GM12872 (cell line): ENCODE data around the gene HOXA1.

Source experiments
- TF ChIP-seq, protein P1 (sequence below): IDR thresholded peaks from 3 replicates; pipeline ENCODE4 v1.5.1; 2011; ENCODE audit warnings: low read depth, mild to moderate bottlenecking, low read length, moderate library complexity; ENCODE audit not compliant: insufficient read depth

The HOXA1 gene

DNA sequence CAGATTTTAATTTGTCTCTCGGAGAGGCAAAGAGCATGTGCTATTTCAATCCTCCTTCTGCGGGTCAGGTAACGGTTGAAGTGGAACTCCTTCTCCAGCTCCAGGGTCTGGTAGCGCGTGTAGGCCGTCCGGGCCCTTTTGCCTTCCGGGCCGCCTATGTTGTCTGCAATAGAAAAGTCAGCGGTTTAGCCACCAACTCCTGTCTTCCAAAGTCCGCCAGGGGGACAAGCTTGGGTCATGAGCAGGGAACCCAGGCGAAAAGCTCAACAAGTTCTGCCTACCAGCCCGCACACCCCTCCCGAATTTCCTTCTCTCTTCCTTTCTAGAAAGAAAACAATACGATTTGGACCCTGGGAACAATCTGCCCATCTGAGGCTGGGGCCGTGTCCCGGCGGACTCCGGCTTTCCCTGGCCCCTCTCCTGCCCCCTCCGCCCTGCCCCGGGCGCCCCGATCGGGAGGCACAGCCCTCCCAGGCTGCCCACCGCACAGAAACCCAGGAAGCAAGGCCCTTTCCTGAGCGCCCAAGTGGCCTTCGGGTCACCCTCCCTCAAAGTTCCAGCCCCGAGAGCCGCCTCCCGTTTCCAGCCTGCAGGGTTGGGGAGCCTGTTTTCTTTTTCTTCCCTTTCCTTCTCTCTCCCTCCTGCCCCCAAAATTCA lies 46.3 kb upstream of the HOXA1 start:
- TF ChIP-seq, protein P1, sequence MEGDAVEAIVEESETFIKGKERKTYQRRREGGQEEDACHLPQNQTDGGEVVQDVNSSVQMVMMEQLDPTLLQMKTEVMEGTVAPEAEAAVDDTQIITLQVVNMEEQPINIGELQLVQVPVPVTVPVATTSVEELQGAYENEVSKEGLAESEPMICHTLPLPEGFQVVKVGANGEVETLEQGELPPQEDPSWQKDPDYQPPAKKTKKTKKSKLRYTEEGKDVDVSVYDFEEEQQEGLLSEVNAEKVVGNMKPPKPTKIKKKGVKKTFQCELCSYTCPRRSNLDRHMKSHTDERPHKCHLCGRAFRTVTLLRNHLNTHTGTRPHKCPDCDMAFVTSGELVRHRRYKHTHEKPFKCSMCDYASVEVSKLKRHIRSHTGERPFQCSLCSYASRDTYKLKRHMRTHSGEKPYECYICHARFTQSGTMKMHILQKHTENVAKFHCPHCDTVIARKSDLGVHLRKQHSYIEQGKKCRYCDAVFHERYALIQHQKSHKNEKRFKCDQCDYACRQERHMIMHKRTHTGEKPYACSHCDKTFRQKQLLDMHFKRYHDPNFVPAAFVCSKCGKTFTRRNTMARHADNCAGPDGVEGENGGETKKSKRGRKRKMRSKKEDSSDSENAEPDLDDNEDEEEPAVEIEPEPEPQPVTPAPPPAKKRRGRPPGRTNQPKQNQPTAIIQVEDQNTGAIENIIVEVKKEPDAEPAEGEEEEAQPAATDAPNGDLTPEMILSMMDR, result no peak

DNA sequence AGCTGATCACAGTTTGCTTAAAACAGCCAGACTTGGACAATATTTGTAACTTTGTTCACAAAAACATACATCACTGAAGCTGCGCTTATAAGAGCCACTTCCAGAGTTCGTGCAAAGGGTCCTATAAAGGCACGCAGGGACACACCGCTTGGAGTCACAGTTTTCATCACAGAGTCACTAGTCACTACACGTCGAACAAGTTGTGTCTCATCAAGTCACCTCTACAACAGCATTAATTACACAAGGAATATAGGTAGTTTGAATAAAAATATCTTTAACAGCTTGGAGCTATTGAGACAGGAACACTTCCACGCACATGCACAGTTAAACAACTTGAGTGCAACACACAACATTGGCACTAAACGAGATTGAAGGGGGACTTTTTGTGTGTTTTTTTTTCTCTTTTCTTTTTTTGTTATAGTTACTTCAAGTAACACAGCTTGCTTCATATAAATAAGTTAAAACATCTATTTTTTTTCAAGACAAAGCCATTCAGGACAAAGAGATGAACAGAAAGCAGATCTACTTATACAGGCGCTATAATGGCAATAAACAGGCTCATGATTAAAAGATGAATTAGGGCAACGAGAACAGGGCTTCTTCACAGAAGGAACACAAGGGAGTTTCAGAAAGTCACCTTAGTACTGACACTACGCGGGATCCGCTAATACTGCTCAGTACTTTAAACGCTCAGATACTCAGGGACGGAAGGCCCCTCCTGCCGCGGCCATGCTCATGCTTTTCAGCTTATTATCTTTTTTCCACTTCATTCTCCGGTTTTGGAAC lies 45.5 kb upstream of the HOXA1 start:
- TF ChIP-seq, protein P1, result no peak

DNA sequence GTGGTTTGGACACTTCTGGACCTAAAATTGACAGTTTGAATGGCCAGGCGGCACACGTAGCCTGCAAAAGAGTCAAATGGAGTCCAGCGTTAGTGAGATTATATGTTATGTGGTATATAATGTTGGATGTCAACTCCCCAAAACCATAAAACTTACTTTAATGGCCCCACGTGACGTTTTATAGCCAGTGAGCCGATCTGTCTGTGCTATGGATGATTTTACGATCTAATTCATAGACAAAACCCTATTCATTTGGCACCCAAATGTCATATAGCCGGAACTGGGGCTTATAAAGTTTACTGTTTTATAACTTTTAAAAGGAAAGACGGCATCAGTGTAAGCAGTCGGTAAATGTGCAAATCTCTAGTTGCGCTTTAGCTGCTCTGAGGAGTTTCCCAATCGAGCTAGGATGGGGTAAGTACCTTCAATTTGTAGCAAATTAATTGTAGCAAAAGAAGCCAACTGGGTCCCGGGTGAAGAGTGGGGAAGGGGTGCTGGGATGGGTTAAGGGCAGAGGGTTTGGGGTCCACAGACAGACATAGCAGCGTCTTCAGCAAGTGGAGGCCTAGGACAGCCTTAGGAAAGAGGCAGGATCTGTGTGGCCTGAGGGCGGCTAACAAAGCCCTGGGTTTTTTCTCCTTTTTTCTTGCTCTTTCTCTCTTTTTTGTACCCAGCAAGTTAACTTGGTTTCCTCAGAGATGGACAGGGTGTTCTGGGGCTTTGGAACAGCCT lies 44.5 kb upstream of the HOXA1 start:
- TF ChIP-seq, protein P1, result no peak

DNA sequence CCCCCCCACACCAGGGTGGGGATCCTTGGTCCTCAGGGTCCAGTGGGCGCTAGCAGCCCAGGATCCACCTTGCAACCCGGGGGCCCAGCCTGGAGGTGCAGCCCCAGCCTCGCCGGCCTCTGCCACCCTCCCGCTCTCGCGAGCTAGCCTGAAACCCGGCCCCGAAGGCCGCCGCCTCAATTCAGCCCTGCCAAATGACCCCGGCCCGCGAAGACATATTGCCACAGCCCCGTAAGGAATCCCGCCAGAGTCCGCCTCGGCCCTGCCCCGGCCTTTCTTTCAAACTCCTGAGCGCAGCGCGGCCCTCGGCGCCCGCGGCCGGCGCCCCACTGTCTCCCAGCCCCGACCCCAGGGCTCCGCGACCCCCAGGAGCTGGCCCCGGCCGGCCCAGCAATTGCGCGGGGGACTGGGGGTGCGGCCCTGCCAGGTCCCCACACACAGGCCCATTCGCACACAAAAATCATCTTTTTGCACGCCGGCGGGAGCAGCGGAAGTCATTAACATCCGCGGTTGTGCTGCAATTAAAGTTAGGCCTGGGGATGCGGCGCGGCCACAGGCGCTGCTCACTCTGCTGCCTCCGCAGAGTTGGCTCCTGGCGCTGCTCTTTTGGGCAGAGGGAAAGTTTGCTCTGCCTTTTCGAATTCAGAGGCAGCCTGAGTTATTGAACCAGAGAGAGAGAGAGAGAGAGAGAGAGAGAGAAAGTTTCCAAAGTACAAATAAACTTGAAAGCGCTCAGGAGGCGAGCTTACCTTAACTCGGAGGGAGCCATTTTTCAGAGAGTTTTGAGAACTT lies 43.7 kb upstream of the HOXA1 start:
- TF ChIP-seq, protein P1, result no peak

DNA sequence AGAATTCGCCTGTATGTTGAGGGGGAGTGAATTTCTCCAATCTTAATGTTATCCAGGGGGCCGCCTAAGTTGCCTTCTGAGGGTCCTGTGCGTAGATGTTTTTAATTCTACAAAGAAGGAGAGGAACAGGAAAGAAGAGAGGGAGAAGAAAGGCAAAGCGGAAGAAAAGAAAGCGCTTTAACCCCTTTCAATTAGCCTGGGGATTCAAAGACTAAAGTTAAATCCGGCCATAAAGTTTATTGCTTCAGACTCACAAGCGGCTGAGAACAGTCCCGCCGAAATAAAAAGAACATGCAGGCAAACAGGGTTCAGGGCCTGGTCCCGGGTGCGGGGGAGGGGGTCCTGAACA lies 43.2 kb upstream of the HOXA1 start:
- TF ChIP-seq, protein P1, result no peak

DNA sequence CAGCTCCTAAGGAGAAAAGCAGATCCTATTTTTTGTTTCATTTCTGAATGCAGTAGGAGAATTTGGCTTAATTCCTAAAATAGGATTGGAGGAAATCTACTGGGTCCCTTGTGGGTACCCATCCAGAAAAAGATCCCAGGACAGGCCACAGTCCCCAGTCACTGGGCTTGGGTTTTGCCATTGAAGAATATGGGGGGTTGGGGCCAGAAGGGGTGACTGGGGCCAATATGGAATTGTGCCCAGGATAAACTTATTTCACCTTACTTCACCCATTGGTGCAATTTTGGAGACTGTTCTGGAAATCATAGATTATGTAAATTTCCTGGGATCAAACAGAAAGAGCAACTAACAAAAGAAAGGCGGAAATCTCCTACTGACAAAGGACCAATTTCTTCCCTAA lies 42.7 kb upstream of the HOXA1 start:
- TF ChIP-seq, protein P1, result no peak
